HFFc6 (cell line): ENCODE results near the gene CBFA2T2. TPM values are rescaled to one million over a fixed set of nuclear protein-coding genes. Genes with fewer than 3 reads are reported as not detected.
A peak's percentile ranks its signal among the peaks of the same experiment; 100 is the strongest.

Source experiments
- DNase-seq: peaks from one replicate; pipeline ENCODE4 v3.0.0-alpha.2; 2018
- H3K27ac Mint-ChIP-seq: 2 replicates; pipeline ENCODE4 v1.8.0; 2020; ENCODE audit warnings: mild to moderate bottlenecking, mixed read lengths
- H3K27me3 Mint-ChIP-seq: 2 replicates; pipeline ENCODE4 v1.8.0; 2021; ENCODE audit warnings: mild to moderate bottlenecking, moderate library complexity, mixed read lengths; ENCODE audit not compliant: insufficient read depth
- H3K36me3 Mint-ChIP-seq: 2 replicates; pipeline ENCODE4 v1.8.0; 2021; ENCODE audit warnings: low read depth, mixed read lengths
- H3K4me1 Mint-ChIP-seq: 2 replicates; pipeline ENCODE4 v1.8.0; 2020; ENCODE audit warnings: low read depth, mixed read lengths
- H3K4me3 Mint-ChIP-seq: 2 replicates; pipeline ENCODE4 v1.8.0; 2020; ENCODE audit warnings: mild to moderate bottlenecking, moderate library complexity, mixed read lengths
- H3K9me3 Mint-ChIP-seq: 2 replicates; pipeline ENCODE4 v1.8.0; 2020; ENCODE audit warnings: mild to moderate bottlenecking, mixed read lengths
- CTCF ChIP-seq: fragments of 200-600 bp; sonication (generic); IDR thresholded peaks from 2 replicates; pipeline ENCODE4 v1.5.0; 2021; ENCODE audit warnings: antibody characterized with exemption, mild to moderate bottlenecking
- total RNA-seq, 6 experiments: library from RNA; stranded (reverse); fragmentation: NEBNext Ultra II Directional; extraction: Animal tissue kit (Norgen Biotek cat#: 25700); gene quantifications; 2 replicates in 1 of 6; 3 replicates in 5 of 6; pipeline ENCODE4 v1.2.3, GENCODE V29; 2021

The CBFA2T2 gene
- total RNA-seq, 6 experiments from 2014 or later: 7.0 to 9.1 (median 8.0) TPM

GRCh38 chr20:33602826-33603590 is 113.1 kb downstream of the CBFA2T2 start:
- TF ChIP-seq CTCF: no peak
- Mint-ChIP-seq H3K4me1 (peaks cover 12% of the 10 kb centered on the region), H3K9me3 (no peaks in the 10 kb centered on the region), H3K27ac (no peak overlapping the region), H3K36me3 (peaks cover 6% of the 10 kb centered on the region; the same call in 1 of the 2 replicates), H3K27me3 (no peaks in the 10 kb centered on the region), H3K4me3 (0 out of 2 replicates have a peak overlapping the region, but pooled peaks have one; percentile 8)
- no peak for DNase-seq

- peaks cover 6% of the 10 kb centered on the region; the same call in 1 of the 2 replicates for H3K36me3 Mint-ChIP-seq
These were observed 114.4 kb downstream of the CBFA2T2 start for GRCh38 chr20:33604084-33604990.

GRCh38 chr20:33604991-33605370 is 115.1 kb downstream of the CBFA2T2 start:
- Mint-ChIP-seq H3K4me1 (peaks cover 12% of the 10 kb centered on the region), H3K9me3 (no peaks in the 10 kb centered on the region), H3K27ac (no peak overlapping the region), H3K4me3 (no peak overlapping the region), H3K27me3 (no peaks in the 10 kb centered on the region), H3K36me3 (peaks cover 6% of the 10 kb centered on the region; the same call in 1 of the 2 replicates)
- no peak for TF ChIP-seq CTCF
- no peak for DNase-seq

More at GRCh38 chr20:33604084-33604990, 114.4 kb downstream of the CBFA2T2 start:
- Mint-ChIP-seq H3K4me1 (peaks cover 12% of the 10 kb centered on the region), H3K4me3 (no peak overlapping the region), H3K27ac (no peak overlapping the region), H3K27me3 (no peaks in the 10 kb centered on the region), H3K9me3 (no peaks in the 10 kb centered on the region)
- no peak for DNase-seq
- TF ChIP-seq CTCF: no peak

GRCh38 chr20:33606118-33606771 is 116.3 kb downstream of the CBFA2T2 start:
- Mint-ChIP-seq H3K9me3 (no peaks in the 10 kb centered on the region), H3K4me3 (no peak overlapping the region), H3K36me3 (peaks cover 7% of the 10 kb centered on the region; the same call in 1 of the 2 replicates), H3K27me3 (no peaks in the 10 kb centered on the region), H3K4me1 (peaks cover 12% of the 10 kb centered on the region), H3K27ac (no peak overlapping the region)
- DNase-seq: no peak
- no peak for TF ChIP-seq CTCF

- Mint-ChIP-seq H3K4me3 (no peak overlapping the region), H3K27ac (no peak overlapping the region), H3K9me3 (no peaks in the 10 kb centered on the region), H3K36me3 (0 out of 2 replicates have a peak, but pooled peaks cover 5% of the 10 kb centered on the region), H3K4me1 (no peaks in the 10 kb centered on the region), H3K27me3 (no peaks in the 10 kb centered on the region)
- no peak for TF ChIP-seq CTCF
- DNase-seq: no peak
These were observed 119.6 kb downstream of the CBFA2T2 start for GRCh38 chr20:33609504-33609903.
